IMR-90 (cell line): ENCODE measurements around the gene NFE2L2. TPM values are rescaled to one million over a fixed set of nuclear protein-coding genes. Genes with fewer than 3 reads are reported as not detected.

Source experiments
- ATAC-seq: fragments of 200-7000 bp; cut with Tn5 transposase; 2 replicates; pipeline ENCODE4 v1.9.1; 2020; ENCODE audit warnings: low read depth, mild to moderate bottlenecking, moderate library complexity
- BruUV-seq: library from RNA; stranded (reverse); fragments of 400-500 nt; replicated peaks from 2 replicates; lab custom pipeline; 2021; lab: Mats Ljungman, UMichigan
- CTCF ChIA-PET: fragments of 300-600 bp; formaldehyde crosslinking; extraction: SDS; loops from one replicate; lab custom pipeline; 2021; ENCODE audit warnings: antibody characterized with exemption; lab: Yijun Ruan, JAX
- POLR2A ChIA-PET: fragments of 300-600 bp; sonication (Branson Sonifier 250); formaldehyde crosslinking; loops from one replicate; lab custom pipeline; 2022; ENCODE audit warnings: antibody characterized with exemption; ENCODE audit not compliant: unreplicated experiment; lab: Charles Lee
- DNase-seq: peaks from one replicate; pipeline ENCODE4 v3.0.0; 2013
- H2AFZ ChIP-seq: replicated peaks from 2 replicates; pipeline ENCODE3; 2013; ENCODE audit warnings: low read length, mild to moderate bottlenecking; ENCODE audit not compliant: poor library complexity
- H2AK5ac ChIP-seq: 2 replicates; pipeline ENCODE4 v1.6.1; 2013; ENCODE audit warnings: low read depth, low read length, inconsistent platforms
- H2AK9ac ChIP-seq: replicated peaks from 2 replicates; pipeline ENCODE3; 2013; ENCODE audit warnings: mild to moderate bottlenecking, low read depth, low read length, moderate library complexity; ENCODE audit not compliant: poor library complexity
- H2BK120ac ChIP-seq: 2 replicates; pipeline ENCODE4 v1.6.1; 2013; ENCODE audit warnings: low read depth, low read length, inconsistent platforms
- H2BK15ac ChIP-seq: 3 replicates; pipeline ENCODE4 v1.6.1; 2013; ENCODE audit warnings: low read depth, low read length, inconsistent platforms
- H2BK20ac ChIP-seq: 2 replicates; pipeline ENCODE4 v1.6.1; 2013; ENCODE audit warnings: low read depth, mild to moderate bottlenecking, inconsistent platforms, low read length, moderate library complexity
- H2BK5ac ChIP-seq: 2 replicates; pipeline ENCODE4 v1.6.1; 2013; ENCODE audit warnings: mild to moderate bottlenecking, low read depth, low read length, inconsistent platforms; ENCODE audit not compliant: poor library complexity, severe bottlenecking
- H3K14ac ChIP-seq: replicated peaks from 2 replicates; pipeline ENCODE4 v1.6.1; 2013; ENCODE audit warnings: low read depth, low read length, inconsistent platforms
- H3K18ac ChIP-seq: 2 replicates; pipeline ENCODE4 v1.6.1; 2013; ENCODE audit warnings: low read depth, low read length, control low read depth
- H3K23ac ChIP-seq: 2 replicates; pipeline ENCODE4 v1.6.1; 2013; ENCODE audit warnings: low read depth, low read length, inconsistent platforms
- H3K27ac ChIP-seq: 2 replicates; pipeline ENCODE4 v1.5.1; 2013; ENCODE audit warnings: mild to moderate bottlenecking, control low read depth, low read length; ENCODE audit not compliant: insufficient read depth
- H3K27me3 ChIP-seq: 2 replicates; pipeline ENCODE4 v1.6.1; 2013; ENCODE audit warnings: low read length; ENCODE audit not compliant: control insufficient read depth, insufficient read depth
- H3K36me3 ChIP-seq: 2 replicates; pipeline ENCODE4 v1.6.1; 2013; ENCODE audit warnings: low read length, mixed read lengths; ENCODE audit not compliant: control insufficient read depth, insufficient read depth
- H3K4ac ChIP-seq: 2 replicates; pipeline ENCODE4 v1.6.1; 2013; ENCODE audit warnings: low read depth, low read length, inconsistent platforms
- H3K4me1 ChIP-seq: 2 replicates; pipeline ENCODE4 v1.6.1; 2013; ENCODE audit warnings: low read length, mixed read lengths; ENCODE audit not compliant: control insufficient read depth, insufficient read depth
- H3K4me2 ChIP-seq: 2 replicates; pipeline ENCODE4 v1.6.1; 2013; ENCODE audit warnings: low read depth, mild to moderate bottlenecking, control low read depth, low read length, moderate library complexity
- H3K4me3 ChIP-seq: 2 replicates; pipeline ENCODE4 v1.5.1; 2013; ENCODE audit warnings: low read depth, mild to moderate bottlenecking, control low read depth, low read length, moderate library complexity; ENCODE audit not compliant: insufficient read depth
- H3K56ac ChIP-seq: 2 replicates; pipeline ENCODE4 v1.6.1; 2013; ENCODE audit warnings: low read length, inconsistent platforms; ENCODE audit not compliant: insufficient read depth; ENCODE audit errors: extremely low read depth
- H3K79me1 ChIP-seq, 2 experiments: 2 replicates each; pipeline ENCODE4 v1.6.1; 2013; ENCODE audit warnings: low read length in 2 of 2, inconsistent platforms in 1 of 2, low read depth in 1 of 2
- H3K9ac ChIP-seq: 2 replicates; pipeline ENCODE4 v1.6.1; 2013; ENCODE audit warnings: low read depth, low read length, control low read depth
- H3K9me1 ChIP-seq: 2 replicates; pipeline ENCODE4 v1.6.1; 2013; ENCODE audit warnings: low read length, inconsistent platforms; ENCODE audit not compliant: insufficient read depth
- H3K9me3 ChIP-seq: 2 replicates; pipeline ENCODE4 v1.6.1; 2013; ENCODE audit warnings: low read length; ENCODE audit not compliant: control insufficient read depth, insufficient read depth
- H4K20me1 ChIP-seq: 2 replicates; pipeline ENCODE4 v1.6.1; 2013; ENCODE audit warnings: low read length, inconsistent platforms; ENCODE audit not compliant: insufficient read depth
- H4K5ac ChIP-seq: 2 replicates; pipeline ENCODE4 v1.6.1; 2013; ENCODE audit warnings: mild to moderate bottlenecking, low read depth, low read length, control low read depth
- H4K8ac ChIP-seq, 2 experiments: 2 replicates each; pipeline ENCODE4 v1.6.1; 2013; ENCODE audit warnings: low read depth in 2 of 2, low read length in 2 of 2, control low read depth in 1 of 2, inconsistent platforms in 1 of 2
- H4K91ac ChIP-seq: 2 replicates; pipeline ENCODE4 v1.6.1; 2013; ENCODE audit warnings: low read depth, low read length, inconsistent platforms; ENCODE audit not compliant: insufficient read depth
- BHLHE40 ChIP-seq: fragments of 150-350 bp; IDR thresholded peaks from 2 replicates; pipeline ENCODE4 v1.6.1; 2016; ENCODE audit warnings: mild to moderate bottlenecking, low read depth, low read length
- CHD1 ChIP-seq: IDR thresholded peaks from 2 replicates; pipeline ENCODE4 v1.6.1; 2012; ENCODE audit warnings: low read depth, low read length, improper control_type of control experiment
- FOS ChIP-seq: fragments of 150-350 bp; IDR thresholded peaks from 2 replicates; pipeline ENCODE4 v1.6.1; 2016; ENCODE audit warnings: low read depth, low read length
- NFE2L2 ChIP-seq: fragments of 150-350 bp; IDR thresholded peaks from 2 replicates; pipeline ENCODE4 v1.6.1; 2016; ENCODE audit warnings: low read depth, mild to moderate bottlenecking, low read length
- RCOR1 ChIP-seq: IDR thresholded peaks from 2 replicates; pipeline ENCODE4 v1.6.1; 2012; ENCODE audit warnings: mild to moderate bottlenecking, low read length, improper control_type of control experiment; ENCODE audit not compliant: insufficient replicate concordance
- SMC3 ChIP-seq: fragments of 150-350 bp; IDR thresholded peaks from 2 replicates; pipeline ENCODE4 v1.6.1; 2016; ENCODE audit warnings: low read depth, mild to moderate bottlenecking, antibody characterized with exemption, low read length, moderate library complexity
- WGBS, 2 experiments: methylation state at CpG; one replicate each; pipeline versions ENCODE4 v1.1.5 to v1.1.7; 2013; ENCODE audit warnings: missing lambda C conversion rate in 2 of 2; ENCODE audit not compliant: insufficient read length in 1 of 2; ENCODE audit errors: extremely low coverage in 2 of 2; 5-methylcytosine and 5-hydroxymethylcytosine counted together
- dilution Hi-C: fragments of 300-500 bp; cut with HindIII; formaldehyde crosslinking; loops from one replicate; pipeline ENCODE4 v1.14.3; 2018; ENCODE audit warnings: low sequenced_read_pairs; ENCODE audit not compliant: unreplicated experiment
- in situ Hi-C: fragments of 300-500 bp; cut with MboI; formaldehyde crosslinking; loops from 3 replicates; pipeline ENCODE4 v1.14.3; 2019; ENCODE audit warnings: low sequenced_read_pairs, inconsistent platforms, mixed read lengths
- intact Hi-C: fragments of 100-400 bp; cut with micrococcal nuclease; formaldehyde crosslinking; loops from 2 replicates; pipeline ENCODE4 v1.10.0; 2022
- polyA plus RNA-seq, 3 experiments: library from polyadenylated mRNA; depleted of rRNA; stranded (reverse); fragments of >200 nt; gene quantifications; 2 replicates each; pipeline ENCODE4 v1.2.3, GENCODE V29; 2012; ENCODE audit warnings: low replicate concordance in 1 of 3
- total RNA-seq: library from RNA; depleted of rRNA; stranded (reverse); fragments of >200 nt; gene quantifications from 2 replicates; pipeline ENCODE4 v1.2.3, GENCODE V29; 2012

NFE2L2 gene
- total and polyA plus RNA-seq, 2 of the 4 experiments (the other 2 are of a cell fraction) = 72.7 to 83.5 TPM

GRCh38 chr2:177295484-177295883 lies 31.0 kb upstream of the NFE2L2 start:
- H2BK5ac ChIP-seq = peak overlapping the region; percentile 84
- peak overlapping the region; percentile 27; the same call in 1 of the 2 replicates for H3K4me3 ChIP-seq
- H3K18ac ChIP-seq = peak overlapping the region; percentile 90
- ChIA-PET CTCF (interaction anchor here (1.1 to 1.9 kb wide), 5 partner anchors 9 to 131 kb away, joined by 3 to 5 read pairs (median 4); partner anchors contain the start of gene NFE2L2), POLR2A (no interaction called here)
- no peak overlapping the region for H2AFZ ChIP-seq
- no peaks in the 10 kb centered on the region for H3K79me1 ChIP-seq
- no peaks in the 10 kb centered on the region for H3K9me1 ChIP-seq
- H2AK9ac ChIP-seq = no peak overlapping the region
- in situ Hi-C loops (no loop called here), dilution Hi-C loops (no loop called here), intact Hi-C loops (no loop called here)
- WGBS, 2 experiments = no CpG with 5 or more reads among the region's 3 CpGs
- peak overlapping the region; percentile 72; the same call in 1 of the 2 replicates for H3K27ac ChIP-seq
- H3K4me2 ChIP-seq = peak overlapping the region; percentile 77
- H3K9me3 ChIP-seq = no peaks in the 10 kb centered on the region
- H3K36me3 ChIP-seq = no peaks in the 10 kb centered on the region
- no peaks in the 10 kb centered on the region for H4K20me1 ChIP-seq
- BruUV-seq = no TSS peak
- H3K56ac ChIP-seq = no peak overlapping the region; the same call in 1 of the 2 replicates
- no peak overlapping the region for H3K14ac ChIP-seq
- peaks cover 5% of the 10 kb centered on the region; the same call in 1 of the 2 replicates for H3K4me1 ChIP-seq
- no peak for TF ChIP-seq CHD1
- TF ChIP-seq BHLHE40 = no peak
- no peak for TF ChIP-seq SMC3
- no peak for TF ChIP-seq NFE2L2
- no peak for TF ChIP-seq RCOR1
- TF ChIP-seq FOS = no peak
- peak overlapping the region; percentile 92; the same call in 1 of the 2 replicates for H2BK20ac ChIP-seq
- DNase-seq = peak; percentile 79
- H2BK120ac ChIP-seq = peak overlapping the region; percentile 76; the same call in 1 of the 2 replicates
- no peak overlapping the region for H3K23ac ChIP-seq
- H4K8ac ChIP-seq = peak overlapping the region; percentile 1 to 80; a peak in 2 of 4 replicates
- H4K91ac ChIP-seq = no peak overlapping the region; the same call in 1 of the 2 replicates
- peak overlapping the region; percentile 70; the same call in 1 of the 2 replicates for H4K5ac ChIP-seq
- H2BK15ac ChIP-seq = no peak overlapping the region
- no peaks in the 10 kb centered on the region for H3K27me3 ChIP-seq
- ATAC-seq = peak; percentile 79
- no peak overlapping the region for H2AK5ac ChIP-seq
- H3K4ac ChIP-seq = peak overlapping the region; percentile 46; the same call in 1 of the 2 replicates
- H3K9ac ChIP-seq = peak overlapping the region; percentile 38
